Thyroid gland (tissue), 4 donors: ENCODE data around the gene PDE1C. TPM values are rescaled to one million over a fixed set of nuclear protein-coding genes. Genes with fewer than 3 reads are reported as not detected.

Experiments
- DNase-seq, 2 donors: peaks; one replicate each; pipeline ENCODE4 v3.0.0-alpha.2; 2019
- H3K27ac ChIP-seq, 3 donors: fragments of 200-600 bp; sonication (generic); 1 replicate in 2 of 3; 2 replicates in 1 of 3; pipeline ENCODE4 v1.5.1; 2016 to 2019; ENCODE audit warnings: mild to moderate bottlenecking in 1 of 3, moderate library complexity in 1 of 3
- H3K27me3 ChIP-seq: fragments of 200-600 bp; sonication (generic); one replicate; pipeline ENCODE4 v1.5.1; 2019
- H3K36me3 ChIP-seq, 2 donors: fragments of 200-600 bp; sonication (generic); one replicate each; pipeline ENCODE4 v1.5.1; 2016 to 2019
- H3K4me1 ChIP-seq, 2 donors: fragments of 200-600 bp; sonication (generic); one replicate each; pipeline ENCODE4 v1.5.1; 2017 to 2019
- H3K4me3 ChIP-seq, 3 donors: fragments of 200-600 bp; sonication (generic); replicated peaks in 1 of 3; 1 replicate in 2 of 3; 2 replicates in 1 of 3; pipeline ENCODE4 v1.5.1; 2016; ENCODE audit warnings: mild to moderate bottlenecking in 1 of 3
- H3K9me3 ChIP-seq: fragments of 200-600 bp; sonication (generic); one replicate; pipeline ENCODE4 v1.5.1; 2017
- POLR2A ChIP-seq, 2 donors: fragments of 450-650 bp; IDR thresholded peaks; one replicate each; pipeline ENCODE4 v1.6.1; 2017; ENCODE audit warnings: antibody characterized with exemption in 2 of 2, mild to moderate bottlenecking in 2 of 2, moderate library complexity in 1 of 2
- WGBS, 2 donors: methylation state at CpG; one replicate each; pipeline ENCODE4 v1.1.5; 2017; 5-methylcytosine and 5-hydroxymethylcytosine counted together
- intact Hi-C: fragments of 100-400 bp; cut with DNase I; formaldehyde crosslinking; loops from one replicate; pipeline ENCODE4 v1.15.1; 2023
- total RNA-seq, 4 donors: library from RNA; depleted of rRNA; stranded (reverse); fragments of >200 nt; gene quantifications; one replicate each; pipeline ENCODE4 v1.2.3, GENCODE V29; 2016
- TF ChIP-seq, protein P1 (sequence below), 6 experiments: fragments of 200-600 bp in 3 of 6; fragments of 450-650 bp in 3 of 6; sonication (generic) in 3 of 6; IDR thresholded peaks; one replicate each; pipeline ENCODE4 v1.5.1; 2016 to 2019; ENCODE audit warnings: antibody characterized with exemption in 6 of 6, mild to moderate bottlenecking in 2 of 6, inconsistent platforms in 1 of 6, moderate library complexity in 1 of 6

Gene PDE1C
- total RNA-seq, 4 donors from 2014 or later = 2.8 to 7.8 (median 4.0) TPM

DNA sequence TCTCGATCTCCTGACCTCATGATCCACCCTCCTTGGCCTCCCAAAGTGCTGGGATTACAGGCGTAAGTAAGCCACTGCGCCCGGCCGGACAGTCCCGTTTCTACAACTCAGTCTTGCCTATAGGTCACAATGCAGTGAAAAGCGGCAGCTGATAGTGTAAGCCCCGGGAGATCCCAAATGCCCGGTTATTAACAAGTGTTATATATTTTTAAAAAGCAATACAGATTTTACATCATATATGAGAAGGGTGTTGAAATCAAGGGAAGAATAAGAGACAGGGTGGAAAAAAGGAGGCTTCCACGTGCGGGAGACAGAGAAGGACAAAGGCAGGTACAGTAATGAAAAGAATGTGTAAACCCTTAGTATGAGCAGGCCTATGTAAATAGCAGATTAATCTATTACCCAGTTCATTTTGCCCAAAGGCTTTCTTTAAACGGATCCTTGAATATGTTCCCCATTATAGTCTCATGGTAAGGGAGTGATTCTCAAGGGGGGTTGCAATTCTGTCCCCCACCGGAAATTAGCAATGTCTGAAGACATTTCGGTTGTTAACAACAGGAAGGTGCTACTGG, 170.8 kb downstream of the PDE1C start:
- Histone ChIP-seq H3K27ac (no peak overlapping the region), H3K9me3 (no peaks in the 10 kb centered on the region), H3K4me1 (no peaks in the 10 kb centered on the region), H3K4me3 (no peak overlapping the region), H3K36me3 (no peaks in the 10 kb centered on the region), H3K27me3 (no peaks in the 10 kb centered on the region)
- TF ChIP-seq, protein P1, sequence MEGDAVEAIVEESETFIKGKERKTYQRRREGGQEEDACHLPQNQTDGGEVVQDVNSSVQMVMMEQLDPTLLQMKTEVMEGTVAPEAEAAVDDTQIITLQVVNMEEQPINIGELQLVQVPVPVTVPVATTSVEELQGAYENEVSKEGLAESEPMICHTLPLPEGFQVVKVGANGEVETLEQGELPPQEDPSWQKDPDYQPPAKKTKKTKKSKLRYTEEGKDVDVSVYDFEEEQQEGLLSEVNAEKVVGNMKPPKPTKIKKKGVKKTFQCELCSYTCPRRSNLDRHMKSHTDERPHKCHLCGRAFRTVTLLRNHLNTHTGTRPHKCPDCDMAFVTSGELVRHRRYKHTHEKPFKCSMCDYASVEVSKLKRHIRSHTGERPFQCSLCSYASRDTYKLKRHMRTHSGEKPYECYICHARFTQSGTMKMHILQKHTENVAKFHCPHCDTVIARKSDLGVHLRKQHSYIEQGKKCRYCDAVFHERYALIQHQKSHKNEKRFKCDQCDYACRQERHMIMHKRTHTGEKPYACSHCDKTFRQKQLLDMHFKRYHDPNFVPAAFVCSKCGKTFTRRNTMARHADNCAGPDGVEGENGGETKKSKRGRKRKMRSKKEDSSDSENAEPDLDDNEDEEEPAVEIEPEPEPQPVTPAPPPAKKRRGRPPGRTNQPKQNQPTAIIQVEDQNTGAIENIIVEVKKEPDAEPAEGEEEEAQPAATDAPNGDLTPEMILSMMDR (IDR thresholded peaks at IDR 0.05) = no peak
- no peak for TF ChIP-seq POLR2A (IDR thresholded peaks at IDR 0.05)
- 80 to 82% methylated on average over 14 of the region's 14 CpGs for WGBS, 2 donors
- intact Hi-C loops = no loop called here
- no peak for DNase-seq

DNA sequence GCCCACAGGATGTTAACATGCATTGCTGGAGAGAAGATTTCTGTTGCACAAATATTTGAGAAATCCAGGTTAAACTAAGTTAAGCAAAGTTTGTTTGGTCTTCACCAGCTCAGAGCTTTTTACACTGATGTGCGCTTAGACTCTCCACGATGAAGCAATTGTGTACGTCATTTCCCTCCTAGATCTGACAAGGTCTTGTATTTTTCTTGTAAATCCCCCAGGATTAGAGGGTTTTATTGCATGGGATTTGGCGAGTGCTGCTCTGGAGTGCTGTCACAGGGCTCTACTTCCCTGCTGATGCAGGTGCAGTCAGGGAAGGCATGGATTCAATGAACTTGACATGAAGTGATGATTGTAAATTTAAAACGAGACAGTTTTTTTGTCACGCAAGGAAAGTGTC, 173.3 kb downstream of the PDE1C start:
- no peak for DNase-seq
- H3K27me3 ChIP-seq = no peaks in the 10 kb centered on the region
- H3K27ac ChIP-seq = no peak overlapping the region
- no peak overlapping the region for H3K4me3 ChIP-seq
- WGBS, 2 donors = 45 to 47% methylated on average over 6 of the region's 6 CpGs
- H3K4me1 ChIP-seq = no peaks in the 10 kb centered on the region
- TF ChIP-seq, protein P1 (IDR thresholded peaks at IDR 0.05) = no peak
- no peak for TF ChIP-seq POLR2A (IDR thresholded peaks at IDR 0.05)
- no peaks in the 10 kb centered on the region for H3K9me3 ChIP-seq
- no peaks in the 10 kb centered on the region for H3K36me3 ChIP-seq
- intact Hi-C loops = no loop called here

DNA sequence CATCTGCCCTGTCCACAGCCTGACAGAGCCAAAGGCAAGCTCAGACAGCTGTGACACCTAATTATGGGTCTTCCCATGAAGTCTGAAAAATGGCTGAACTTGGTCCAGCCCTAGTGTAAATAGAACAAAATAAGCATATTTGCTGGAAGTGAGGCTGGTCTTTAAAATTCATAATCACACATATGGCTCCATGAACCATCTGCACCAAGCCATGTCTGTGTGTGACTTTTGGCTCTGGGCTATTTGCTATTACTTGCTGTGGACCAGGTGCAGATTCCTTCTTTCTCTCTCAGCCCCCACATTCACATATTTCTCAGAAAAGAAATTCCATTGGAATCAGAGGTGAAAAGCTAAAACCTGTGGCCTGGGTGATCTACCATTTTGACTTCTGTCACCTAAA, 175.9 kb downstream of the PDE1C start:
- no peaks in the 10 kb centered on the region for H3K27me3 ChIP-seq
- H3K36me3 ChIP-seq = no peaks in the 10 kb centered on the region
- no peaks in the 10 kb centered on the region for H3K9me3 ChIP-seq
- H3K4me1 ChIP-seq = no peaks in the 10 kb centered on the region
- H3K27ac ChIP-seq = no peak overlapping the region
- intact Hi-C loops = no loop called here
- TF ChIP-seq POLR2A (IDR thresholded peaks at IDR 0.05) = no peak
- DNase-seq = no peak
- no peak overlapping the region for H3K4me3 ChIP-seq

DNA sequence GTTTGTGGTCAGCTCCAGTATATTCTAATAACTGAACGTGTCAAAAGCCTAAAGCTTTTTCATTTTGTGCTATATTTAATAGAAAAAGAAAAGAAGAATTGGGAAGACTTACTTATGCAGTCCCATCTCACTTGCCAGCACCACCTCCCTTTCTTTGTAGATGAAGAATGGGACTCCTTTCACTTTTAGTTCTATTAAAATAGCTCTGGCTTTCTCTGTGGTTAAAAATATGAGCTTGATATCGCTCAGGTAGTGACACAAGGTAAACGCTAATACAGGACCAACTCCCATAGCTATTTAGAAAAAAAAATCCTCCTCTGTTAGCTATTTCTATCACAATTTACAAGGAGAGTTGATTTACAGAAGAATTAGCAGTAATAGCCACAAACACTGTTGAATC, 176.8 kb downstream of the PDE1C start:
- Histone ChIP-seq H3K4me1 (no peaks in the 10 kb centered on the region), H3K36me3 (no peaks in the 10 kb centered on the region), H3K27me3 (no peaks in the 10 kb centered on the region), H3K4me3 (no peak overlapping the region), H3K27ac (no peak overlapping the region), H3K9me3 (no peaks in the 10 kb centered on the region)
- intact Hi-C loops = no loop called here
- WGBS, 2 donors = 70 to 86% methylated on average over 3 of the region's 3 CpGs
- no peak for DNase-seq
- TF ChIP-seq POLR2A (IDR thresholded peaks at IDR 0.05) = no peak
- TF ChIP-seq, protein P1 (IDR thresholded peaks at IDR 0.05) = no peak

DNA sequence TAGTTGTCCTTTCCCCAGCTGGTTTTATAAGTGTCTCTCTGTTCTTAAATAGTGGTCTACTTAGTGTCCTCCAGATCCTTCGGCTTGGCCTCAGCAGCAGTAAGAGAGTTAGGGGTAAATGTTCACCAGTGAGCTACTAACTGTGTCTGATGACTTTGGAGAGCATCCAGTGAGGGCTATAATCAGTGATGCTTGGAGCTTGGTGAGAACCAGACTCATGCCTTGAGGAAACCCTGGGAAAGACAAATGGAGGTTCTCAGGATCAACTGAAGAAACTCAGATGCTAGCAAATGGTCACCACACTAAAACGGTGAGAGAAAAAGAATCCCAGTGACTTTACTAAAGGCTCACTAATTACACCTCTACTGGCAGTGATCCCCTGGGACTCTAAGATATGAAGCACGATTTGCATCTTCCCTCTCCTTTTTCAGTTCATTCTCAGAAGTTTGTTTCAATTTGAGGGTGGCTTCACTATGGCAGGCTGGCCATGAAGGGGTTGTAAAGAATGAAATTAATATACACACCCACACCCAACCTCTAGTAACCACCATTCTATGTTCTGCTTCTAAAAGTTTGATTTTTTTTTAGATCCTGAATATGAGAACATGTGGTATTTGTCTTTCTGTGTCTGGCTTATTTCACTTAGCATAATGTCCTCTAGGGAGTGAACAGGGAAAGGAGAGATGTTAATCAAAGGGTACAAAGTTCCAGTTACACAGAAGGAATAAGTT, 177.9 kb downstream of the PDE1C start:
- H3K4me1 ChIP-seq = no peaks in the 10 kb centered on the region
- 67 to 74% methylated on average over 3 of the region's 3 CpGs for WGBS, 2 donors
- intact Hi-C loops = no loop called here
- H3K27me3 ChIP-seq = no peaks in the 10 kb centered on the region
- no peaks in the 10 kb centered on the region for H3K36me3 ChIP-seq
- TF ChIP-seq, protein P1 (IDR thresholded peaks at IDR 0.05) = no peak
- TF ChIP-seq POLR2A (IDR thresholded peaks at IDR 0.05) = no peak
- no peak for DNase-seq
- no peak overlapping the region for H3K4me3 ChIP-seq
- H3K9me3 ChIP-seq = no peaks in the 10 kb centered on the region
- H3K27ac ChIP-seq = no peak overlapping the region
